DOHH2 (cell line): ENCODE measurements around the gene CPXM2.

Source experiments
- H3F3A ChIP-seq: fragments of 200-600 bp; sonication (generic), shearing (Covaris generic); 2 replicates; pipeline ENCODE4 v1.6.0; 2016; ENCODE audit warnings: antibody characterized with exemption, mild to moderate bottlenecking; ENCODE audit not compliant: control insufficient read depth, insufficient read depth
- H3K27ac ChIP-seq: fragments of 200-600 bp; sonication (generic); 2 replicates; pipeline ENCODE4 v1.5.1; 2014; ENCODE audit warnings: low read depth, mild to moderate bottlenecking, low read length, moderate library complexity
- H3K27me3 ChIP-seq: fragments of 200-600 bp; sonication (generic); 2 replicates; pipeline ENCODE4 v1.6.1; 2014; ENCODE audit warnings: mild to moderate bottlenecking, low read length, mixed read lengths; ENCODE audit not compliant: control insufficient read depth
- H3K36me3 ChIP-seq: fragments of 200-600 bp; sonication (generic); 2 replicates; pipeline ENCODE4 v1.6.1; 2014; ENCODE audit warnings: mild to moderate bottlenecking, low read length, moderate library complexity, mixed read lengths; ENCODE audit not compliant: control insufficient read depth
- H3K4me1 ChIP-seq: fragments of 200-600 bp; sonication (generic); 2 replicates; pipeline ENCODE4 v1.6.1; 2014; ENCODE audit warnings: mild to moderate bottlenecking, low read length, mixed read lengths; ENCODE audit not compliant: control insufficient read depth
- H3K4me2 ChIP-seq: fragments of 200-600 bp; sonication (generic); 2 replicates; pipeline ENCODE4 v1.6.0; 2014; ENCODE audit warnings: mild to moderate bottlenecking, low read length, moderate library complexity
- H3K4me3 ChIP-seq: fragments of 200-600 bp; sonication (generic); 2 replicates; pipeline ENCODE4 v1.5.1; 2014; ENCODE audit warnings: mild to moderate bottlenecking, low read length, mixed read lengths
- H3K79me2 ChIP-seq: fragments of 200-600 bp; sonication (generic); 2 replicates; pipeline ENCODE4 v1.6.1; 2014; ENCODE audit warnings: mild to moderate bottlenecking, low read length, mixed read lengths; ENCODE audit not compliant: control insufficient read depth
- H3K9me2 ChIP-seq: fragments of 200-600 bp; sonication (generic); replicated peaks from 2 replicates; pipeline ENCODE4 v1.6.1; 2014; ENCODE audit warnings: mild to moderate bottlenecking, low read length, mixed read lengths; ENCODE audit not compliant: control insufficient read depth
- H3K9me3 ChIP-seq: fragments of 200-600 bp; sonication (generic); 2 replicates; pipeline ENCODE4 v1.6.1; 2014; ENCODE audit warnings: antibody characterized with exemption, low read length, mixed read lengths; ENCODE audit not compliant: control insufficient read depth, insufficient read depth
- H4K20me1 ChIP-seq: fragments of 200-600 bp; sonication (generic); 2 replicates; pipeline ENCODE4 v1.6.0; 2014; ENCODE audit warnings: low read depth, mild to moderate bottlenecking, antibody characterized with exemption, low read length, moderate library complexity; ENCODE audit not compliant: control insufficient read depth, insufficient read depth
- EZH2phosphoT487 ChIP-seq: fragments of 200-600 bp; sonication (generic); IDR thresholded peaks from 2 replicates; pipeline ENCODE4 v1.6.1; 2017; ENCODE audit warnings: borderline replicate concordance, mild to moderate bottlenecking, antibody characterized with exemption, low read length, moderate library complexity, mixed read lengths
- TF ChIP-seq, protein P1 (sequence below): fragments of 200-600 bp; sonication (generic); IDR thresholded peaks from one replicate; pipeline ENCODE4 v1.5.1; 2014; ENCODE audit warnings: antibody characterized with exemption, mild to moderate bottlenecking, low read depth, low read length; ENCODE audit not compliant: poor library complexity, severe bottlenecking

Gene CPXM2

GRCh38 chr10:123929791-123930190 is 38.2 kb upstream of the CPXM2 start:
- Histone ChIP-seq H3K4me3 (no peak overlapping the region), H3K4me2 (no peak overlapping the region), H3K27me3 (peaks cover 3% of the 10 kb centered on the region; the same call in 1 of the 2 replicates), H3K9me2 (no peaks in the 10 kb centered on the region), H3F3A (no peaks in the 10 kb centered on the region), H3K9me3 (0 out of 2 replicates have a peak, but pooled peaks cover 3% of the 10 kb centered on the region), H3K36me3 (no peaks in the 10 kb centered on the region), H3K4me1 (no peaks in the 10 kb centered on the region), H3K79me2 (no peaks in the 10 kb centered on the region), H4K20me1 (no peaks in the 10 kb centered on the region), H3K27ac (no peak overlapping the region)
- TF ChIP-seq EZH2phosphoT487 = no peak
- TF ChIP-seq, protein P1, sequence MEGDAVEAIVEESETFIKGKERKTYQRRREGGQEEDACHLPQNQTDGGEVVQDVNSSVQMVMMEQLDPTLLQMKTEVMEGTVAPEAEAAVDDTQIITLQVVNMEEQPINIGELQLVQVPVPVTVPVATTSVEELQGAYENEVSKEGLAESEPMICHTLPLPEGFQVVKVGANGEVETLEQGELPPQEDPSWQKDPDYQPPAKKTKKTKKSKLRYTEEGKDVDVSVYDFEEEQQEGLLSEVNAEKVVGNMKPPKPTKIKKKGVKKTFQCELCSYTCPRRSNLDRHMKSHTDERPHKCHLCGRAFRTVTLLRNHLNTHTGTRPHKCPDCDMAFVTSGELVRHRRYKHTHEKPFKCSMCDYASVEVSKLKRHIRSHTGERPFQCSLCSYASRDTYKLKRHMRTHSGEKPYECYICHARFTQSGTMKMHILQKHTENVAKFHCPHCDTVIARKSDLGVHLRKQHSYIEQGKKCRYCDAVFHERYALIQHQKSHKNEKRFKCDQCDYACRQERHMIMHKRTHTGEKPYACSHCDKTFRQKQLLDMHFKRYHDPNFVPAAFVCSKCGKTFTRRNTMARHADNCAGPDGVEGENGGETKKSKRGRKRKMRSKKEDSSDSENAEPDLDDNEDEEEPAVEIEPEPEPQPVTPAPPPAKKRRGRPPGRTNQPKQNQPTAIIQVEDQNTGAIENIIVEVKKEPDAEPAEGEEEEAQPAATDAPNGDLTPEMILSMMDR = no peak

GRCh38 chr10:123928427-123928826 is 36.8 kb upstream of the CPXM2 start:
- Histone ChIP-seq H3K4me2 (no peak overlapping the region), H3K79me2 (no peaks in the 10 kb centered on the region), H3F3A (no peaks in the 10 kb centered on the region), H3K27me3 (peaks cover 3% of the 10 kb centered on the region; the same call in 1 of the 2 replicates), H3K36me3 (no peaks in the 10 kb centered on the region), H4K20me1 (no peaks in the 10 kb centered on the region), H3K27ac (no peak overlapping the region), H3K9me3 (0 out of 2 replicates have a peak, but pooled peaks cover 3% of the 10 kb centered on the region), H3K9me2 (no peaks in the 10 kb centered on the region), H3K4me3 (no peak overlapping the region), H3K4me1 (no peaks in the 10 kb centered on the region)
- TF ChIP-seq, protein P1 = no peak
- no peak for TF ChIP-seq EZH2phosphoT487

- H3F3A ChIP-seq = no peaks in the 10 kb centered on the region
- H3K9me3 ChIP-seq = 0 out of 2 replicates have a peak, but pooled peaks cover 3% of the 10 kb centered on the region
- no peak overlapping the region for H3K4me2 ChIP-seq
- TF ChIP-seq, protein P1 = no peak
- TF ChIP-seq EZH2phosphoT487 = no peak
- H3K27ac ChIP-seq = no peak overlapping the region
- H4K20me1 ChIP-seq = no peaks in the 10 kb centered on the region
- H3K4me3 ChIP-seq = no peak overlapping the region
- H3K27me3 ChIP-seq = peaks cover 10% of the 10 kb centered on the region; the same call in 1 of the 2 replicates
- H3K36me3 ChIP-seq = no peaks in the 10 kb centered on the region
- H3K4me1 ChIP-seq = no peaks in the 10 kb centered on the region
- H3K79me2 ChIP-seq = no peaks in the 10 kb centered on the region
- no peaks in the 10 kb centered on the region for H3K9me2 ChIP-seq
Measured at GRCh38 chr10:123926401-123927264, 35.0 kb upstream of the CPXM2 start.
